CD4-positive, alpha-beta T cell treated with Interferon gamma for 1 hour (primary cell): ENCODE data around the gene LKAAEAR1.
A peak's percentile ranks its signal among the peaks of the same experiment; 100 is the strongest.
"Not testable (repeated sequence)": the region's sequence is repeated elsewhere in the genome, so short reads cannot be mapped to it uniquely, and the experiment has no call there.

Experiments used
- DNase-seq: peaks from one replicate; pipeline ENCODE4 v3.0.0-alpha.2; 2020

LKAAEAR1 gene

GRCh38 chr20:64096535-64096934, 12.3 kb upstream of the LKAAEAR1 start:
- DNase-seq: no peak

- DNase-seq: no peak
These were observed 11.7 kb upstream of the LKAAEAR1 start for GRCh38 chr20:64095927-64096326.

GRCh38 chr20:64095455-64095854, 11.3 kb upstream of the LKAAEAR1 start:
- DNase-seq: no peak

GRCh38 chr20:64093013-64093503, 8.9 kb upstream of the LKAAEAR1 start:
- no peak for DNase-seq

- DNase-seq: no peak
These were observed 8.2 kb upstream of the LKAAEAR1 start for GRCh38 chr20:64092258-64093012.

GRCh38 chr20:64091770-64092169, 7.6 kb upstream of the LKAAEAR1 start:
- DNase-seq: no peak

GRCh38 chr20:64091340-64091739, 7.1 kb upstream of the LKAAEAR1 start:
- DNase-seq: no peak

- DNase-seq: no peak
These were observed 6.0 kb upstream of the LKAAEAR1 start for GRCh38 chr20:64090165-64090564.

GRCh38 chr20:64088586-64088985, 4.4 kb upstream of the LKAAEAR1 start:
- not testable (repeated sequence) for DNase-seq

GRCh38 chr20:64087226-64087825, 3.1 kb upstream of the LKAAEAR1 start:
- DNase-seq: not testable (repeated sequence)

- DNase-seq: no peak
These were observed 2.6 kb upstream of the LKAAEAR1 start for GRCh38 chr20:64086801-64087200.

- DNase-seq: no peak
These were observed 521 bp upstream of the LKAAEAR1 start for GRCh38 chr20:64084685-64085152.

- peak; percentile 76 for DNase-seq
These were observed 807 bp downstream of the LKAAEAR1 start for GRCh38 chr20:64083378-64083803.

GRCh38 chr20:64082820-64083377, 1.3 kb downstream of the LKAAEAR1 start:
- no peak for DNase-seq

- DNase-seq: no peak
These were observed 2.0 kb downstream of the LKAAEAR1 start for GRCh38 chr20:64082126-64082731.

GRCh38 chr20:64081624-64081964, 2.6 kb downstream of the LKAAEAR1 start:
- no peak for DNase-seq

- DNase-seq: no peak
These were observed 3.2 kb downstream of the LKAAEAR1 start for GRCh38 chr20:64080813-64081623.

GRCh38 chr20:64080013-64080812, 4.0 kb downstream of the LKAAEAR1 start, which contains the start of gene OPRL1:
Gene OPRL1 (plus strand): TSS chr20:64080082. CDS start chr20:64092721, 12,639 bp downstream.
- DNase-seq: peak; percentile 41

- DNase-seq: peak; percentile 86
These were observed 4.8 kb downstream of the LKAAEAR1 start, which contains the start of gene RGS19 for GRCh38 chr20:64079273-64080012. Gene RGS19 (minus strand): TSS chr20:64079518. CDS start chr20:64076886, 2,632 bp downstream.

GRCh38 chr20:64078934-64079272, 5.3 kb downstream of the LKAAEAR1 start:
- DNase-seq: no peak
